Naive B cell (primary cell): ENCODE measurements around the gene COL5A1. TPM values are rescaled to one million over a fixed set of nuclear protein-coding genes. Genes with fewer than 3 reads are reported as not detected.
"Not testable (repeated sequence)": the region's sequence is repeated elsewhere in the genome, so short reads cannot be mapped to it uniquely, and the experiment has no call there.

Source experiments
- ATAC-seq, 2 donors: fragments of 150-1000 bp; cut with Tn5 transposase; 2 replicates each; pipeline ENCODE4 v1.10.0; 2021; ENCODE audit warnings: low read depth in 2 of 2, mild to moderate bottlenecking in 2 of 2, moderate library complexity in 2 of 2
- DNase-seq: peaks from one replicate; pipeline ENCODE4 v3.0.0; 2022
- H3K27ac Mint-ChIP-seq, 6 donors: one replicate each; pipeline ENCODE4 v1.8.0; 2020 to 2022; ENCODE audit warnings: mild to moderate bottlenecking in 6 of 6, mixed read lengths in 6 of 6, moderate library complexity in 5 of 6, inconsistent platforms in 2 of 6
- H3K27me3 Mint-ChIP-seq, 3 donors: one replicate each; pipeline ENCODE4 v1.8.0; 2021 to 2022; ENCODE audit warnings: mixed read lengths in 3 of 3, mild to moderate bottlenecking in 1 of 3
- H3K36me3 Mint-ChIP-seq, 2 donors: one replicate each; pipeline ENCODE4 v1.8.0; 2020 to 2022; ENCODE audit warnings: mixed read lengths in 2 of 2, inconsistent platforms in 1 of 2, mild to moderate bottlenecking in 1 of 2
- H3K4me1 Mint-ChIP-seq, 3 donors: one replicate each; pipeline ENCODE4 v1.8.0; 2020 to 2022; ENCODE audit warnings: mixed read lengths in 3 of 3, inconsistent platforms in 1 of 3, mild to moderate bottlenecking in 1 of 3, moderate library complexity in 1 of 3
- H3K4me3 Mint-ChIP-seq, 8 donors: one replicate each; pipeline ENCODE4 v1.8.0; 2020 to 2022; ENCODE audit warnings: mild to moderate bottlenecking in 8 of 8, mixed read lengths in 8 of 8, moderate library complexity in 8 of 8, inconsistent platforms in 2 of 8
- H3K9me3 Mint-ChIP-seq, 7 donors: one replicate each; pipeline ENCODE4 v1.8.0; 2020 to 2022; ENCODE audit warnings: mixed read lengths in 7 of 7, mild to moderate bottlenecking in 5 of 7, inconsistent platforms in 2 of 7, moderate library complexity in 1 of 7
- polyA plus RNA-seq, 6 donors: library from polyadenylated mRNA; unstranded; fragments of 300-500 nt; fragmentation: Illumina TruSeq; gene quantifications; one replicate each; pipeline ENCODE4 v1.2.3, GENCODE V29; 2021; ENCODE audit warnings: low read depth in 6 of 6

Gene COL5A1
- polyA plus RNA-seq, 6 donors from 2014 or later: not detected

DNA sequence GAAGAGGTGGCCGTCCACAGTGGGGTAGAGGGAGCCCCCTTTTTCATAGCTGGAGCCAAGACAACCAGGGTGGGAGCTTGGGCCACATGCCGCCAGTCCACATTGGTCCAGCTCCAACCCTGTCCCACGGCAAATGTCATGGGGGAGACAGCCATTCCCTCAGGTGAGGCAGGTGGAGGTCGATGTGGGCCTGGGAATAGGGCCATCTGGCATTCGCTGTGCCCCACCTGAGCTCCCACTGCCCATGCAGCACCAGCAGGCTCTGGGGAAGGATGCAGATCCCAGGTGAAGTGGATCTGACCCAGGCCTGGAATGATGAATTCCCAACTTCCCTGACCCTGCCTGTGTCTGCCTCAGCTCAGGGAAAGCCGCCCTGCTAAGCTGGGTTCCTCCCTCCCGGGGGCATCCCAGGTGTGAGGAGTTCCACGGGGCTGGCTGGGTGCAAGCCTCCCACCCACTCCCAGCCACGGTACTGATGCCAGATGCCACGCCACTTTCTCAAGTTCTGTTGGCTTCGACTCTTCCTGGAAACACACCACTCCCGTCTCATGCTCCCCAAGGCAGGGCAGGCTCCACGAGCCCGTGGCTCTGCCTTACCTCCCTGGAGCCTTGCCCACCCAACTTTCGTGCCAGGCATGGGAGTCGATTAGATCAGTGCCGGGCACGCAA lies 213.8 kb downstream of the COL5A1 start:
- H3K4me3 Mint-ChIP-seq: no peak overlapping the region
- peaks cover 0 to 12% (median 5%) of the 10 kb centered on the region in 7 donors for H3K9me3 Mint-ChIP-seq
- peaks cover 0 to 9% of the 10 kb centered on the region in 2 donors for H3K36me3 Mint-ChIP-seq
- H3K27ac Mint-ChIP-seq: no peak overlapping the region
- peaks cover 8 to 35% (median 25%) of the 10 kb centered on the region in 3 donors for H3K27me3 Mint-ChIP-seq
- H3K4me1 Mint-ChIP-seq: peaks cover 0 to 5% (median 0%) of the 10 kb centered on the region in 3 donors
- DNase-seq (no peak), ATAC-seq (no peak)

DNA sequence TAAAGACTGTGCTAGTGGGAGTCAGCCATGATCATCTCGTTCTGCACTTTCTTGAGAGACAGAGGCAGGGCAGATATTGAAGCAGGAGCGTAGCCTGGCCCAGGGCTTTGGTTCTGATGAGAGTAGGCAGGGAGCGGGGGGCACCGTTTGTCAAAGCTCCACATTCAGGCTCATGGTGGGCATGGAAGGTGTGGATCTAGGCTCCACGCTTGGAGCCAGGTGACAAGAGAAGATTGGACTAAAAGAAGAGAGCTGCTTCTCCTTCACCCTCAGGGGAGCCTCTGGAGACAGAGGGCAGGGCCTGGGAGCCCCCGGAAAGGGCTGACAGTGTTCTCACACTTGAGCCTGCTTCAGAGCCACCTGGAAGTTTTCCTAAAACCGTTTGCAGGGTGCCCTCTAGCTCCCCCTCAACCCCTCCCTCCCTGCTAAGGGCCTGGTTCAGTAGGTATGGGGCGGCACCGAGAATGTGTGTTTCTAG lies 214.3 kb downstream of the COL5A1 start:
- H3K9me3 Mint-ChIP-seq: peaks cover 0 to 12% (median 5%) of the 10 kb centered on the region in 7 donors
- peaks cover 0 to 9% of the 10 kb centered on the region in 2 donors for H3K36me3 Mint-ChIP-seq
- H3K27me3 Mint-ChIP-seq: peaks cover 11 to 35% (median 25%) of the 10 kb centered on the region in 3 donors
- H3K4me3 Mint-ChIP-seq: peak overlapping the region in 1 of 8 donors; percentile 44
- DNase-seq (no peak), ATAC-seq (no peak)
- H3K27ac Mint-ChIP-seq: no peak overlapping the region
- H3K4me1 Mint-ChIP-seq: peaks cover 0 to 5% (median 0%) of the 10 kb centered on the region in 3 donors

DNA sequence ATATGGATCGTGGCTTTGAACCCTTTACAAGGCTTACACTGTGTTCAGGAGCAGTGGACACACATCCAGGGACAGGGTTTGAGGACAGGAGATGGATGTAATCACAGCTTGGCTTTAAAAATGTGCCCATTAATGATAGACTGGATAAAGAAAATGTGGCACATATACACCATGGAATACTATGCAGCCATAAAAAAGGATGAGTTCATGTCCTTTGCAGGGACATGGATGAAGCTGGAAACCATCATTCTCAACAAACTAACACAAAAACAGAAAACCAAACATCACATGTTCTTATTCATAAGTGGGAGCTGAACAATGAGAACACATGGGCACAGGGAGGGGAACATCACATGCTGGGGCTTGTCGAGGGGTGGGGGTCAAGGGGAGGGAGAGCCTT lies 215.8 kb downstream of the COL5A1 start:
- Mint-ChIP-seq H3K27me3 (peaks cover 11 to 35% (median 25%) of the 10 kb centered on the region in 3 donors), H3K9me3 (peaks cover 0 to 12% (median 5%) of the 10 kb centered on the region in 7 donors)
- not testable (repeated sequence) for H3K4me1 Mint-ChIP-seq, H3K27ac Mint-ChIP-seq, H3K36me3 Mint-ChIP-seq, DNase-seq, H3K4me3 Mint-ChIP-seq, ATAC-seq

DNA sequence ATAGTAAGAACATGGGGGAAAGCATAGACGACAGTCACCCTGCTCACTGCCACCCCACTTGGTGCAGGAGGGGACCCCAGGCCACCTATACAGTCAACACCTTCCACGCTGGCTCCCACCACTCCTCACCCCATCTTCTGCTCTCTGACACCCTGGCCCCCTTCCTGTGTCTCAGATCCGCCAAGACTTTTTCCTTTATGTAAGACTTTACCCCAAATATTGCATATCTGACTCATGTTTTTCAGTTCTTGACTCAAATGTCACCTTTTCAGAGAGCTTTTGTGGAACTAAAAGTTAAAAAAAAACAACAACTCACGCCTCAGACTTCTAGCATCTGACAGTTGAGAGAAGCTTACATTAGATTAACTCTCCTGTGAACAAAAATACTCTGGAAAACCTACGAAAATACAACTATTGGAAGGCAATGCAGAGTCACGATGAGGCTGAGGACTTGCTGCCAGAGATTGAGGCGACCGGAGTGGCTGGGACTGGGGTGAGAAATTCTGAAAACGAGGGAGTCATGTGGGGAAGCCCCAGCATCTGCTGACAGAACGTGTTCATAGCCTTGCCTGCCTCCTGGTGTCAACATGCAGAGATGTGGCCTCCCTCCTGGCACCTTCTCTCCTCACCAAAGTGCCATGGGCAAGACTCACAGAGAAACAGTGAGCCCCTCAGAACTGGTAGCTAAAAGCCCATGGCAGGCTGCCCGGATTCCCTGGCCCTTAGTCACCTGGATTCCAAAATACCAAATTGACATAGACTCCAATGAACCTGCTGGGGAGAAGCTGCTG lies 216.6 kb downstream of the COL5A1 start:
- H3K4me1 Mint-ChIP-seq: peaks cover 0 to 5% (median 0%) of the 10 kb centered on the region in 3 donors
- peak overlapping the region in 2 of 6 donors; percentile 47 to 74 for H3K27ac Mint-ChIP-seq
- peaks cover 0 to 12% (median 5%) of the 10 kb centered on the region in 7 donors for H3K9me3 Mint-ChIP-seq
- no peak for ATAC-seq
- peaks cover 0 to 9% of the 10 kb centered on the region in 2 donors for H3K36me3 Mint-ChIP-seq
- DNase-seq: no peak
- H3K4me3 Mint-ChIP-seq: peak overlapping the region in 1 of 8 donors; percentile 42
- H3K27me3 Mint-ChIP-seq: peaks cover 11 to 35% (median 25%) of the 10 kb centered on the region in 3 donors

DNA sequence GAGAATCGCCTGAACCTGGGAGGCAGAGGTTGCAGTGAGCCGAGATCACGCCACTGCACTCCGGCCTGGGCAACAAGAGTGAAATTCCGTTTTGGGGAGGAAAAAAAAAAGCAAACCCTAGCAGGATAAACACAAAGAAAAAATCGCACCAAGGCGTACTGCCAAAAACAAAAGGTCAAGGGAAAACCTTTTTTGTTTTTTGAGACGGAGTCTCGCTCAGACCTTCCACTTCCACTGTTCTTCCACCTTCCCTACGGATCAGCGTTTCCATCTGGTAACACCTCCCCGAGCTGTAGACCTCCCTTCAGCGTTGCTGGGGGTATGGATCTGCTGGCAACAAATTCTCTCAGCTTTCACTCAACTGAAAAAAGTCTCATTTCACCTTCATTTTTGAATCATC lies 218.9 kb downstream of the COL5A1 start:
- ATAC-seq (no peak), DNase-seq (no peak)
- no peak overlapping the region for H3K4me3 Mint-ChIP-seq
- H3K27me3 Mint-ChIP-seq: peaks cover 11 to 27% (median 16%) of the 10 kb centered on the region in 3 donors
- H3K36me3 Mint-ChIP-seq: peaks cover 0 to 9% of the 10 kb centered on the region in 2 donors
- peaks cover 0 to 5% (median 0%) of the 10 kb centered on the region in 3 donors for H3K4me1 Mint-ChIP-seq
- H3K27ac Mint-ChIP-seq: no peak overlapping the region
- peaks cover 0 to 12% (median 5%) of the 10 kb centered on the region in 7 donors for H3K9me3 Mint-ChIP-seq

DNA sequence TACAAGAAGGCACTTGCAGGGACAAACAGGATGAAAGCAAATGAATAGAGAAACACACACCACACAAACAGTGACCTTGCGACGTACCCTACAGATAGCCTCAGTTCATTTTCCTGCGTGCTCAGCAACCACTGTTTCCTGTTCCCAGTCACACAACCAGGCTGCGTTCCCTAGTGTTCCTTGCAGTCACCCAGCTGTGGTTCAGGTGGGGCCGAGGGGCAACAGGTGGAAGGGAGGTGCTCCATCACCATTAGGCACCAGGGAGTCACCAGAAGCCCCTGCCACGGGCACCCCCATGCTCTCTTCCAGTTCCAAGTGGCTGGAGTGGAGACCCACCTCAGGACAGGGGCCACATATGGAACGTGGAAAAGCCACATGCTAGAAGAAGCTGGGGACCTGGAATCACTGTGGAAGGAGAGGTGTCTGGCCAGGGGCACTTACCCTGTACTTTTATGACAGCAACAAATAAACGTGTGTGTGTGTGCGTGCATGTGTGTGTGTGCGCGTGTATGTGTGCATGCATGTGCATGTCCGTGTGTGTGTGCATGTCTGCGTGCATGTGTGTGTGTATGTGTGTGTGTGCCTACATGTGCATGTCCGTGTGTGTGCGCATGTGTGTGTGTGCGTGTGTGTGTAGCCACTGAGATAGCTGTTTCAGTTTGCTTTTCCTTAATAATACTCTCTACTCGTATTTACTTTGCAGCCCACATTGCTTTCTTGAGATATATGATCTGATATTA lies 220.2 kb downstream of the COL5A1 start:
- ATAC-seq: no peak
- Mint-ChIP-seq H3K9me3 (peaks cover 0 to 12% (median 5%) of the 10 kb centered on the region in 7 donors), H3K27me3 (peaks cover 8 to 19% (median 10%) of the 10 kb centered on the region in 3 donors), H3K27ac (no peak overlapping the region), H3K4me3 (peak overlapping the region in 1 of 8 donors; percentile 66), H3K36me3 (peaks cover 0 to 8% of the 10 kb centered on the region in 2 donors), H3K4me1 (peaks cover 0 to 5% (median 0%) of the 10 kb centered on the region in 3 donors)
- DNase-seq: no peak

DNA sequence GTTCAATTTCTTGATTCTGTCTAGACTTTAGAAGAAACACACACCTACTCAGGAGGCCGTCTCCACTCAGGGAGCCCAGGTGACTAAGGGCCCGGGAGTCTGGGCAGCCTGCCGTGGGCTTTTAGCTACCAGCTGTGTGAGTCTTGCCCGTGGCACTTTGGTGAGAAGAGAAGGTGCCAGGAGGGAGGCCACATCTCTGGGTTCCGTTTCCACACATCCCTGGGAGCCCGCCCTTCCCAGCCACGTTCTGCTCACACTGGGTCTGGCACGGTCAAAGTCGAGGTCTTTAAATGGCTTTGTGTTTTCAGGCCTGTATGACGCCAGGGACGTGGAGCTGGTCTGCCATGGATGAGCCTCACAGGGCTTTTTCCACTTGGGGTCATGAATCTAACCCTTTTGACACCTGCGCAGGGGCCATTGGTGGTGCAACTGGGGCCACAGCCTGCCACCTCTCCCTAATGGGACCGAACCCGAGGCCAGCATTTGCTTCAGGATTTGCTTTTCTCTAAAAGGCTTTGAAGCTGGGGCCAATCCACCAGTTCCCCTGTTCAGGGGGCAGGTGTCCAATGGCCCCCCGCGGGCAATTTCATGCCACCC lies 221.8 kb downstream of the COL5A1 start:
- no peaks in the 10 kb centered on the region for H3K36me3 Mint-ChIP-seq

DNA sequence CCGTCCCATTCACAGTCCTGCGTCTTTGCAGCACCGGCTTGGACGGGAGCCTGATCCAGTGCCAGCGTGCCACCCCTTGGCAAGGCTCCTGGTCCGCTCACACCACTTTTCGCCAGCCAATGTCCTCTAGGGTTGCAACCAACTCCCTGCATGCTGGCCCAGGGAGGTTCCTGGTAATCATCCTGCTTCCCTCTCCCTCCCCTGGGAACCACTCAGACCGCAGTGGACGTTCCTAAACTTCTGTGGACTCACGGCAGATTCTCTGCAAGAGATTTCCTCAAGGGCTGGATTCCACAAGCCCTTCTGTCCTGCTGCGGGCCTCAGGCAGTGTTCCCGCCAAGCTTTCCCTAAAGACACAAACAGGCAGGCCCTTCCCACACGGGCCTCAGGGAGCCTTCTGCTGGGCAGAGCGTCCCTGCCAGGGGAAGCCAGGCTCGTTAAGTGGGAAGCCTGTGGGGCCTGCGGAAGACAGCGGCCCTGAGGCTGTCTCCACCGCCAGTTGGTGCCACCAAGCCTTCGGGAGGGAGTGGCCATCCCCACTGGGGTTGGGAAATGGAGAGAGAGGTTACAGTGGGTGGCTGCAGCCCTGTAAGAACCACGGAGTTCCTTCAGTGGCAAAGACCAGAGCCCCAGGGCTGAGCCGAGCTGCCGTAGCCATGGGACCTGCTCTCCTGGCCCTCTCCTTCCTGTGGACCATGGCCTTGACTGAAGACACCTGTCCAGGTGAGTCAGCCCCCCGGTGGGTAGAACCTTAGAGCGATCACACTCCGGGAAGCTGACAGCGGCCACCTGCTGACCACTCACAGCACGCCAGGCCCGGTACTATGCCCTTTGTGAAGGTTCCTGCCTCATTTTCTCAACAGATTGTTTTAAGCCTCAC lies 222.6 kb downstream of the COL5A1 start:
- DNase-seq (no peak), ATAC-seq (no peak)
- Mint-ChIP-seq H3K4me3 (no peak overlapping the region), H3K27ac (peak overlapping the region in 1 of 6 donors; percentile 47), H3K27me3 (peaks cover 0 to 6% (median 5%) of the 10 kb centered on the region in 3 donors), H3K9me3 (peaks cover 0 to 5% (median 3%) of the 10 kb centered on the region in 7 donors), H3K36me3 (no peaks in the 10 kb centered on the region), H3K4me1 (peaks cover 8 to 11% (median 9%) of the 10 kb centered on the region in 3 donors)

More for the DNA sequence above, 221.8 kb downstream of the COL5A1 start:
- Mint-ChIP-seq H3K4me3 (no peak overlapping the region), H3K27me3 (peaks cover 0 to 6% (median 6%) of the 10 kb centered on the region in 3 donors), H3K27ac (no peak overlapping the region), H3K4me1 (peaks cover 0 to 3% (median 1%) of the 10 kb centered on the region in 3 donors), H3K9me3 (peaks cover 0 to 5% (median 2%) of the 10 kb centered on the region in 7 donors)
- no peak for ATAC-seq
- no peak for DNase-seq

DNA sequence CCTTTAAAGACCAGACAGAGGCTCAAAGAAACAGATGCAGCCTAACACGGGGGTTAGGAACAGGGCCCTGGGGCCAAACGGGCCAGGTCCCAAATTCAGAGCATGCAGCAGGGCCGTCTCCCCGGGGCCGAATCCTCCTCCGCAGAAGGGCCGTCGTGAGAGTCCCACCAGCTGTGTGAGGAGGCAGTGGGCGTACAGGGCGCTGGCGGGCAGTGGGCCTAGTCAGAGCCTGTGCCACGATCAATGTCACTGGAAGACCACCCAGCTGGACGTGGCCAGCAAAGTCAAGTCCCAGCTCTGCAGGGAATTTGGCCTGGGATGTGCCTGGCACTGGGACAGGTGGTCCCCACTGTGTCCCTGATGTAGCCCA lies 223.2 kb downstream of the COL5A1 start:
- Mint-ChIP-seq H3K36me3 (no peaks in the 10 kb centered on the region), H3K27me3 (peaks cover 0 to 8% (median 6%) of the 10 kb centered on the region in 3 donors), H3K4me1 (peaks cover 13 to 16% (median 15%) of the 10 kb centered on the region in 3 donors), H3K27ac (no peak overlapping the region), H3K9me3 (peaks cover 0 to 4% (median 3%) of the 10 kb centered on the region in 7 donors), H3K4me3 (no peak overlapping the region)
- DNase-seq (no peak), ATAC-seq (no peak)

DNA sequence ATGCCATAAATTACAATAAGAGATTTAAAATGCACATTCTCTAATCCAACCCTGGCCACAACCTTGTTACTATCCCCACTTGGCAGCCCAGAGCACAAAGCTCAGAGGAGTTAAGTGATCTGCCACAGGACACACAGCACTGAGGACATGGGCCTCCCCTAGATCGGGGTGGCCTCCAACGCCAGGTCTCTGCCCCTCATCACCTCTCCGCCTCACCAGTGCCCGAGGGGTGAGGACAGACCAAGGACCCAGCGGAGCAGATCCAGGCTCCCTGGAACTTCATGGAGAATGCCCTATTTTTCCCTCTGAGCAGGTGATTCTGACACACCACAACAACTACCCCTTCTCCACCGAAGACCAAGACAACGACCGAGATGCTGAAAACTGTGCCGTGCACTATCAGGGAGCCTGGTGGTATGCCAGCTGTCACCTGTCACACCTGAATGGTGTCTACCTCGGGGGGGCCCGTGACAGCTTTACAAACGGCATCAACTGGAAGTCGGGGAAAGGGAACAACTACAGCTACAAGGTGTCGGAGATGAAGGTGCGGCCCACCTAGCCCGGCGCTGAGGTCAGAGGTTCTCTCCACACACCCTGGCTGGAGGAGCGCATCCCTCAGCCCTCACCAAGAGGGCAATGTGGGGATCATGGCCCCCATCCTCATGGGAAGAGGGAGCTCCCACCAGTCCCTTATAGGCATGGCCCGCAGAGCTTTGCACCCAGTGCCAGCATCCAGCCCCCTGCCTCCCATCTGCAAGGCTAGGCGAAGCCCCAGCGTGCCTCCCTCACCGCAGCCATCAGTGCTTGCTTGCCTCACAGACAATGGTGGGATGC lies 226.5 kb downstream of the COL5A1 start:
- H3K36me3 Mint-ChIP-seq: peaks cover 4 to 6% of the 10 kb centered on the region in 2 donors
- H3K27ac Mint-ChIP-seq: peak overlapping the region in 1 of 6 donors; percentile 62
- H3K9me3 Mint-ChIP-seq: peaks cover 3 to 14% (median 7%) of the 10 kb centered on the region in 7 donors
- H3K4me3 Mint-ChIP-seq: peak overlapping the region in 1 of 8 donors; percentile 33
- DNase-seq (no peak), ATAC-seq (no peak)
- H3K27me3 Mint-ChIP-seq: peaks cover 0 to 4% (median 3%) of the 10 kb centered on the region in 3 donors
- H3K4me1 Mint-ChIP-seq: peaks cover 20 to 28% (median 21%) of the 10 kb centered on the region in 3 donors
